Adipocyte (in vitro differentiated cells): Measurements from ENCODE around the gene ARPP21.
"Not testable (repeated sequence)": the region's sequence is repeated elsewhere in the genome, so short reads cannot be mapped to it uniquely, and the experiment has no call there.

Source experiments
- DNase-seq: peaks from one replicate; pipeline ENCODE4 v3.0.0-alpha.2; 2015; ENCODE audit warnings: low read depth
- H3K27me3 ChIP-seq: replicated peaks from 2 replicates; pipeline ENCODE4 v1.7.0; 2013; ENCODE audit warnings: mild to moderate bottlenecking, low read length, moderate library complexity; ENCODE audit not compliant: control insufficient read depth, insufficient read depth
- H3K36me3 ChIP-seq: 2 replicates; pipeline ENCODE4 v1.7.0; 2013; ENCODE audit warnings: low read length, mild to moderate bottlenecking, moderate library complexity; ENCODE audit not compliant: control insufficient read depth, insufficient read depth, severe bottlenecking
- H3K4me1 ChIP-seq: 2 replicates; pipeline ENCODE4 v1.7.0; 2013; ENCODE audit warnings: mild to moderate bottlenecking, low read length, moderate library complexity; ENCODE audit not compliant: control insufficient read depth, insufficient read depth
- H3K4me3 ChIP-seq: 2 replicates; pipeline ENCODE4 v1.7.0; 2013; ENCODE audit warnings: mild to moderate bottlenecking, low read length, moderate library complexity
- H3K9ac ChIP-seq: 2 replicates; pipeline ENCODE4 v1.7.0; 2013; ENCODE audit warnings: mild to moderate bottlenecking, low read length, moderate library complexity
- H3K9me3 ChIP-seq: 2 replicates; pipeline ENCODE4 v1.7.0; 2013; ENCODE audit warnings: mild to moderate bottlenecking, low read length, moderate library complexity; ENCODE audit not compliant: control insufficient read depth

Gene ARPP21

GRCh38 chr3:35785234-35785888 lies 146.0 kb downstream of the ARPP21 start:
- Histone ChIP-seq H3K9me3 (no peaks in the 10 kb centered on the region), H3K27me3 (no peaks in the 10 kb centered on the region), H3K36me3 (no peaks in the 10 kb centered on the region), H3K4me3 (no peak overlapping the region), H3K9ac (no peak overlapping the region), H3K4me1 (no peaks in the 10 kb centered on the region)
- DNase-seq: no peak

- H3K4me3 ChIP-seq: no peak overlapping the region
- H3K4me1 ChIP-seq: no peaks in the 10 kb centered on the region
- no peaks in the 10 kb centered on the region for H3K36me3 ChIP-seq
- H3K27me3 ChIP-seq: no peaks in the 10 kb centered on the region
- H3K9me3 ChIP-seq: no peaks in the 10 kb centered on the region
- no peak overlapping the region for H3K9ac ChIP-seq
- no peak for DNase-seq
Measured at GRCh38 chr3:35787936-35788335, 148.6 kb downstream of the ARPP21 start.

GRCh38 chr3:35789042-35789831 lies 149.9 kb downstream of the ARPP21 start:
- Histone ChIP-seq H3K9me3 (no peaks in the 10 kb centered on the region), H3K4me1 (no peaks in the 10 kb centered on the region), H3K9ac (no peak overlapping the region), H3K36me3 (no peaks in the 10 kb centered on the region), H3K27me3 (no peaks in the 10 kb centered on the region), H3K4me3 (no peak overlapping the region)
- DNase-seq: no peak

GRCh38 chr3:35790764-35791163 lies 151.4 kb downstream of the ARPP21 start:
- no peaks in the 10 kb centered on the region for H3K9me3 ChIP-seq
- no peaks in the 10 kb centered on the region for H3K4me1 ChIP-seq
- no peaks in the 10 kb centered on the region for H3K27me3 ChIP-seq
- H3K9ac ChIP-seq: no peak overlapping the region
- no peak overlapping the region for H3K4me3 ChIP-seq
- H3K36me3 ChIP-seq: no peaks in the 10 kb centered on the region
- DNase-seq: no peak

GRCh38 chr3:35793667-35794066 lies 154.3 kb downstream of the ARPP21 start:
- Histone ChIP-seq H3K36me3 (no peaks in the 10 kb centered on the region), H3K9me3 (no peaks in the 10 kb centered on the region), H3K9ac (no peak overlapping the region), H3K27me3 (no peaks in the 10 kb centered on the region), H3K4me1 (no peaks in the 10 kb centered on the region), H3K4me3 (no peak overlapping the region)
- DNase-seq: no peak

- Histone ChIP-seq H3K9me3 (no peaks in the 10 kb centered on the region), H3K36me3 (no peaks in the 10 kb centered on the region), H3K4me3 (no peak overlapping the region), H3K9ac (no peak overlapping the region), H3K27me3 (no peaks in the 10 kb centered on the region), H3K4me1 (no peaks in the 10 kb centered on the region)
- no peak for DNase-seq
Measured at GRCh38 chr3:35800960-35801459, 161.7 kb downstream of the ARPP21 start.

- DNase-seq: no peak
- Histone ChIP-seq H3K36me3 (no peaks in the 10 kb centered on the region), H3K9me3 (no peaks in the 10 kb centered on the region), H3K9ac (no peak overlapping the region), H3K27me3 (no peaks in the 10 kb centered on the region), H3K4me3 (no peak overlapping the region), H3K4me1 (no peaks in the 10 kb centered on the region)
Measured at GRCh38 chr3:35814531-35814930, 175.2 kb downstream of the ARPP21 start.

- H3K36me3 ChIP-seq, H3K4me3 ChIP-seq, H3K9ac ChIP-seq, H3K27me3 ChIP-seq, H3K9me3 ChIP-seq, DNase-seq, H3K4me1 ChIP-seq: not testable (repeated sequence)
Measured at GRCh38 chr3:35815796-35816195, 176.5 kb downstream of the ARPP21 start.

- Histone ChIP-seq H3K27me3 (no peaks in the 10 kb centered on the region), H3K9ac (no peak overlapping the region), H3K9me3 (no peaks in the 10 kb centered on the region), H3K4me1 (no peaks in the 10 kb centered on the region), H3K4me3 (no peak overlapping the region), H3K36me3 (no peaks in the 10 kb centered on the region)
- no peak for DNase-seq
Measured at GRCh38 chr3:35817216-35817615, 177.9 kb downstream of the ARPP21 start.

- Histone ChIP-seq H3K4me3 (no peak overlapping the region), H3K36me3 (no peaks in the 10 kb centered on the region), H3K4me1 (no peaks in the 10 kb centered on the region), H3K27me3 (no peaks in the 10 kb centered on the region), H3K9ac (no peak overlapping the region), H3K9me3 (no peaks in the 10 kb centered on the region)
- DNase-seq: no peak
Measured at GRCh38 chr3:35832140-35832571, 192.8 kb downstream of the ARPP21 start.
